C4-2B (cell line): ENCODE measurements around the gene FAM53B.

Experiments used
- H3K27ac ChIP-seq: fragments of 450-650 bp; 2 replicates; pipeline ENCODE4 v1.5.1; 2017
- ZFX ChIP-seq: fragments of 450-650 bp; IDR thresholded peaks from 2 replicates; pipeline ENCODE4 v1.6.1; 2017
- TF ChIP-seq, protein P1 (sequence below): fragments of 450-650 bp; conservative IDR thresholded peaks from 2 replicates; pipeline ENCODE4 v1.5.1; 2017; ENCODE audit warnings: mild to moderate bottlenecking

FAM53B gene

DNA sequence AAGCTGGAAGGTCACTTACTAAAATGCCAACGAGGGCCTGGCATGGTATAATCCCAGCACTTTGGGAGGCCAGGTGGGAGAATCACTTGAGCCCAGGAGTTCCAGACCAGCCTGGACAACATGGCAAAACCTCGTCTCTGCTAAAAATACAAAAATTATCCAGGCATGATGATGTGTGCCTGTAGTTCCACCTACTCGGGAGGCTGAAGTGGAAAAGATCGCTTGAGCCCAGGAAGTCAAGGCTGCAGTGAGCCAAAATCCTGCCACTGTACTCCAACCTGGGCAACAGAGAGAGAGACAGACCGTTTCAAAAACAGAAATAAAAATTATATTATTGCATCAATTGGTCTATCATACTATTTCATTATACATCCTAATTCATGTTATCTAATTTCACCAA is 18.1 kb upstream of the FAM53B start:
- H3K27ac ChIP-seq = no peak overlapping the region
- no peak for TF ChIP-seq ZFX
- TF ChIP-seq, protein P1, sequence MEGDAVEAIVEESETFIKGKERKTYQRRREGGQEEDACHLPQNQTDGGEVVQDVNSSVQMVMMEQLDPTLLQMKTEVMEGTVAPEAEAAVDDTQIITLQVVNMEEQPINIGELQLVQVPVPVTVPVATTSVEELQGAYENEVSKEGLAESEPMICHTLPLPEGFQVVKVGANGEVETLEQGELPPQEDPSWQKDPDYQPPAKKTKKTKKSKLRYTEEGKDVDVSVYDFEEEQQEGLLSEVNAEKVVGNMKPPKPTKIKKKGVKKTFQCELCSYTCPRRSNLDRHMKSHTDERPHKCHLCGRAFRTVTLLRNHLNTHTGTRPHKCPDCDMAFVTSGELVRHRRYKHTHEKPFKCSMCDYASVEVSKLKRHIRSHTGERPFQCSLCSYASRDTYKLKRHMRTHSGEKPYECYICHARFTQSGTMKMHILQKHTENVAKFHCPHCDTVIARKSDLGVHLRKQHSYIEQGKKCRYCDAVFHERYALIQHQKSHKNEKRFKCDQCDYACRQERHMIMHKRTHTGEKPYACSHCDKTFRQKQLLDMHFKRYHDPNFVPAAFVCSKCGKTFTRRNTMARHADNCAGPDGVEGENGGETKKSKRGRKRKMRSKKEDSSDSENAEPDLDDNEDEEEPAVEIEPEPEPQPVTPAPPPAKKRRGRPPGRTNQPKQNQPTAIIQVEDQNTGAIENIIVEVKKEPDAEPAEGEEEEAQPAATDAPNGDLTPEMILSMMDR = no peak

DNA sequence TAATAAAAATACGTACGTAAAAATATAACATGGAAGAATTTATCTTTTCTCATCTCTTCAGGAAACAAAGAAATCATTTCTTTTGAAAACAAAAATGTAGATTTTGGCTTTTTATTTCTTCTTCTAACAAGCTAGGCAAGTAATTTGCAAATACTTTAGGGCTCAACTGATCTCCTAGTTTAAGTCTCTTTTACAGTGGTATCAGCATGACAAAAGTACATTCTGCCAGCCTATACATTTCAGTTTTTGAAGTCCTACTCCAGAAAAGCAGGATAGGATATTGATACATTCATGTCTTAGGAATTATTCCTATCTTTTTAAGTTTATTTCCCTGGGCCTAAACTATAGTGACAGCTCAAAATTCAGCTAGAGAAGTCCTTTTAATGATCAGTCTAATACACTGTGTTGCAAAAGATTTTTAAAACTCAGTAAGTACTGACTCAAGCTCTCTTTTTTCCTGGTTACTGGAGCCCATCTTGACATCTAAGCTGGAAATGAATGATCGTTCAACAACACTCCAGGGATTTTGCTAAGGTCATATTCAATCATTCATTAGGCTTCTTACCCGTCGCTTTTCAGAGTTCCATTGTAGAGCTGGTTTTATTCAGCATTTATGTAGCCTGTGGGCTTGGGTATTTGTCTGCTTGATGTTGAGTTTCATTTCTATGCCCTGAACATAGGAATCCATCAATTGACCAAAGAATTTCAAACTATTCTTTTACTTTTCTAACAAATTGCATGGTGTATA is 12.2 kb upstream of the FAM53B start:
- TF ChIP-seq, protein P1 = no peak
- no peak for TF ChIP-seq ZFX
- H3K27ac ChIP-seq = no peak overlapping the region

DNA sequence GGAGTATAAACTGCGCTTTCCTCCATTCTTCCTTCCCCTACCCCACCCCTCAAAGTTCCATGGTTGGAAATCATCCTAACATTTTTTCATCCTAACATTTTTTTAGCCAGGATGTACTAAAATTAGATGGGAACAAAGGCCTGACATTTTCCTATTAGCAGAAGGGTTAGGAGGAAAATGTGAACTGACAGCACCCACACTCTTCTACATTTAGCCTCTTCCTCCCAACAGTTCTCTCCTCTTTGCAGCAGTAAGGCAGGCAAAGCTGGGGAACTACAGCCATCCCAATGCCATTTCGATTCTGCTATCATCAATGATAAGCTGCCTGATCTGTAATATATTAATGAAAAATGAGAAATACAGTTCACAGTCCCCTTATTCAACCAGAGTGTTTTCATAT is 11.4 kb upstream of the FAM53B start:
- TF ChIP-seq, protein P1 = no peak
- no peak for TF ChIP-seq ZFX
- no peak overlapping the region for H3K27ac ChIP-seq

DNA sequence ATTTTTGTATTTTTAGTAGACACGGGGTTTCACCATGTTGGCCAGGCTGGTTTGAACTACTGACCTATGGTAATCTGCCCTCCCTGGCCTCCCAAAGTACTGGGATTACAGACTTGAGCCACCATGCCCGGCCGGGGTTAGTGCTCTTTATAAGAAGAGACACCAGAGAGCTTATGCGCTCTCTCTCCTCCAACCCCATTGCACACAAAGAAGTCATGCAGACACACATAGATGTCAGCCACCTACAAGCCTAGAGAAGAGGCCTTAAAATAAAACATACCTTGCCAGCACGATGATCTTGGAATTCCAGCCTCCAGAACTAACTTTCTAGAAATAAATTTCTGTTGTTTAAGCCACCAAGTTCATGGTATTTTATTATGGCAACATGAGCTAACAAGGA is 10.0 kb upstream of the FAM53B start:
- H3K27ac ChIP-seq = no peak overlapping the region
- TF ChIP-seq ZFX = no peak
- TF ChIP-seq, protein P1 = no peak

DNA sequence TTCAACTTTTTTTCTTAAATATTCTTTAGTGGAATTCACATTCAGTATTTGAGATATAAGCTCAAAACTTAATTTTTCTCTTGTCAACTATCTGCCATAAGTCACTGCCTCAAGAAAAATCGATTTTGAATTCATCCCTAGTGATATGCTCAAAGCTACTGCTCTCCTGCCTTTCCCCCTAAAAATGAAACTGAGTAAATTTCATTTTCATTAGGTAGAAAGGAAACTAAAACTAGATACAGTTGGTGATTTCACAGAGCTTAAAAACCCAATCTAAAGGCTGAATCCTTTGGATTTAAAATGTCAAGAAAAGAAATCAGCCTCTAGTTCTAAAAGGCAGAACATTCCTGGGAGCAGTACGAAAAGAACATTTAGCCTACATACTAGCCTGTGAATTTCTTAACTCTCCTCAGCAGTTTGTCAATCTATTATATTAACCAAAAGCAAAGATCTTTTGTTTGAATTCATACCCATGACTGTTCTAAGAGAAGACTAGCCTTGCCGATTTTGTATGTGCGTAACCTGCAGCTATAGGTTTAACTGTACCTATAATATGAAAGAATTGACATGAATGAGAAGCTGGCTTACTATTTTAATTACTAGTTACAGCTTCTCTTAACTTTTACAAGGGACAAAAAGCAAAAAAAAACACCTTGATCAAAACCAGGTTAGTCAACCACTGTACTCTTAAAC is 4.9 kb upstream of the FAM53B start:
- TF ChIP-seq, protein P1 = no peak
- TF ChIP-seq ZFX = no peak
- no peak overlapping the region for H3K27ac ChIP-seq

DNA sequence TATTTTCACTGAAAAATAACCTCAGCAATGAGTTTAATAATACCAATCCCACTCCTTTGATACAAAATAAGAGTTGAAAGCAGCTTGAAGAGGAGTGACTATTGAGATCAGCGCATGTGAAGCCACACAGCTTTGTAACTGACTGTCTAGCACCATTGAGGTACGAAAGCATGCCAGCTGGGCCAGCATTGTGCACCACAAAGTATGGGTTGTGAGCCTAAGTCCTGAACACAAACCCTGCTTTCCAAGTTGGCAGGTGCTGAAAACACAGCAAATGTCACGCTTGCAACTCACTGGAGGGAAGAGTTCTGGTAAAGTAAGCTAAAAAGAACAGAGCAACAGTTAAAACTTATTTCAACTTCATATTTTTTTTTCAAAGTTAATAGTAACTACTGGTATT is 4.0 kb upstream of the FAM53B start:
- TF ChIP-seq, protein P1 = no peak
- no peak for TF ChIP-seq ZFX
- H3K27ac ChIP-seq = no peak overlapping the region

DNA sequence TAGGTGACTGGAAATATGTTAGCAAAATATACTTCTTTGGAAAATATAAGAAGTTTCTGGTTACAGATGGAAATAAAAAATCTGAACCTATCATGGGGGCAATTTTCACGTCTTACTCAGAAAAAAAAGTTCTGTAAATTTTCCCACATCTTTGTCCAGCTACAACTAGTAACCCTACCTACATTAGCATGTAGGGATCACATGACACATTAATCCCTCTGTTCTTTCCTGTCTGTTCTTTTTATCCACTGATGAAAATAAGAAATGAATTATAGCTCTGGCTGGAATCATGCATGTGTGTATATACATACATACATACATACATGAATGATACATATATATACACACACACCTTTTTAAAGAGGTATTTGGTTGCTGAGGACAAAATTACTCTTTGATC is 3.6 kb upstream of the FAM53B start:
- H3K27ac ChIP-seq = no peak overlapping the region
- no peak for TF ChIP-seq ZFX
- TF ChIP-seq, protein P1 = no peak
